GM23338 (cell line): Measurements from ENCODE around the gene RIC8B. TPM values are rescaled to one million over a fixed set of nuclear protein-coding genes. Genes with fewer than 3 reads are reported as not detected.

Experiments used
- ATAC-seq: fragments of 200-7000 bp; cut with Tn5 transposase; 3 replicates; pipeline ENCODE4 v1.9.1; 2020
- DNase-seq: peaks from one replicate; pipeline ENCODE4 v3.0.0-alpha.2; 2015; ENCODE audit warnings: low spot score
- H2AFZ ChIP-seq: fragments of 200-600 bp; sonication (generic); 2 replicates; pipeline ENCODE4 v1.8.0; 2016; ENCODE audit warnings: antibody characterized with exemption, mild to moderate bottlenecking, moderate library complexity
- H3F3A ChIP-seq: fragments of 200-600 bp; sonication (generic); replicated peaks from 2 replicates; pipeline ENCODE4 v1.8.0; 2017; ENCODE audit warnings: antibody characterized with exemption, mixed run types, low read depth
- H3K27ac ChIP-seq: fragments of 200-600 bp; sonication (generic); 2 replicates; pipeline ENCODE4 v1.6.1; 2016; ENCODE audit warnings: low read depth
- H3K27me3 ChIP-seq: fragments of 200-600 bp; sonication (generic); 2 replicates; pipeline ENCODE4 v1.8.0; 2016; ENCODE audit warnings: mild to moderate bottlenecking, mixed run types, moderate library complexity; ENCODE audit not compliant: insufficient read depth
- H3K36me3 ChIP-seq: fragments of 200-600 bp; sonication (generic); 2 replicates; pipeline ENCODE4 v1.8.0; 2016; ENCODE audit warnings: mild to moderate bottlenecking; ENCODE audit not compliant: insufficient read depth
- H3K4me1 ChIP-seq: fragments of 200-600 bp; sonication (generic); 2 replicates; pipeline ENCODE4 v1.8.0; 2016; ENCODE audit warnings: mild to moderate bottlenecking, moderate library complexity; ENCODE audit not compliant: insufficient read depth
- H3K4me2 ChIP-seq: fragments of 200-600 bp; sonication (generic); 2 replicates; pipeline ENCODE4 v1.7.1; 2017; ENCODE audit warnings: mixed run types
- H3K4me3 ChIP-seq: fragments of 200-600 bp; sonication (generic); 2 replicates; pipeline ENCODE4 v1.6.1; 2016; ENCODE audit warnings: mixed run types
- H3K79me2 ChIP-seq: fragments of 200-600 bp; sonication (generic); replicated peaks from 2 replicates; pipeline ENCODE4 v1.8.0; 2017; ENCODE audit warnings: mild to moderate bottlenecking; ENCODE audit not compliant: insufficient read depth
- H3K9me2 ChIP-seq: fragments of 200-600 bp; sonication (generic); 2 replicates; pipeline ENCODE4 v1.8.0; 2017; ENCODE audit not compliant: insufficient read depth
- H4K20me1 ChIP-seq: fragments of 200-600 bp; sonication (generic); replicated peaks from 2 replicates; pipeline ENCODE4 v1.8.0; 2017; ENCODE audit warnings: mild to moderate bottlenecking; ENCODE audit not compliant: insufficient read depth
- H3K27ac Mint-ChIP-seq: 2 replicates; pipeline ENCODE4 v1.8.0; 2020; ENCODE audit warnings: inconsistent platforms, mild to moderate bottlenecking, moderate library complexity, mixed read lengths
- H3K27me3 Mint-ChIP-seq: 3 replicates; pipeline ENCODE4 v1.8.0; 2022; ENCODE audit warnings: low read depth, mild to moderate bottlenecking, moderate library complexity, mixed read lengths, inconsistent platforms; ENCODE audit not compliant: insufficient read depth, poor library complexity
- H3K36me3 Mint-ChIP-seq: 3 replicates; pipeline ENCODE4 v1.8.0; 2021; ENCODE audit warnings: low read depth, mild to moderate bottlenecking, inconsistent platforms, moderate library complexity, mixed read lengths
- H3K4me1 Mint-ChIP-seq: 3 replicates; pipeline ENCODE4 v1.8.0; 2020; ENCODE audit warnings: mild to moderate bottlenecking, inconsistent platforms, mixed read lengths
- H3K4me3 Mint-ChIP-seq: 3 replicates; pipeline ENCODE4 v1.8.0; 2021; ENCODE audit warnings: moderate library complexity, mild to moderate bottlenecking, inconsistent platforms, mixed read lengths
- H3K9me3 Mint-ChIP-seq: 3 replicates; pipeline ENCODE4 v1.8.0; 2020; ENCODE audit warnings: moderate library complexity, mild to moderate bottlenecking, inconsistent platforms, mixed read lengths
- CTCF ChIP-seq, 2 experiments: fragments of 200-600 bp in 1 of 2; sonication (generic) in 1 of 2; conservative IDR thresholded peaks; 2 replicates each; pipeline versions ENCODE4 v1.5.1 to v1.6.1; 2016 to 2017; ENCODE audit warnings: antibody characterized with exemption in 2 of 2, low read depth in 2 of 2, mild to moderate bottlenecking in 2 of 2, moderate library complexity in 1 of 2
- EZH2 ChIP-seq: fragments of 200-600 bp; sonication (generic); IDR thresholded peaks from one replicate; pipeline ENCODE4 v1.8.0; 2017; ENCODE audit warnings: antibody characterized with exemption, mild to moderate bottlenecking, low read depth; ENCODE audit not compliant: unreplicated experiment
- JUNB ChIP-seq: IDR thresholded peaks from one replicate; pipeline ENCODE4 v1.6.1; 2016; ENCODE audit warnings: antibody characterized with exemption; ENCODE audit not compliant: unreplicated experiment
- ZNF331 ChIP-seq: fragments of 250-450 bp; sonication (Bioruptor Pico); IDR thresholded peaks from 2 replicates; pipeline ENCODE4 v1.5.0; 2020; ENCODE audit warnings: low read depth, mild to moderate bottlenecking, moderate library complexity
- ZNF462 ChIP-seq: fragments of 250-450 bp; sonication (Bioruptor Pico); IDR thresholded peaks from 2 replicates; pipeline ENCODE4 v1.5.0; 2020; ENCODE audit warnings: mild to moderate bottlenecking, moderate library complexity
- polyA plus RNA-seq: library from polyadenylated mRNA; unstranded; fragments of >200 nt; fragmentation: Nextera tagmentation; extraction: Ambion mirVana; gene quantifications from 2 replicates; pipeline ENCODE4 v1.2.1, GENCODE V29; 2016
- total RNA-seq: library from RNA; depleted of rRNA; stranded (reverse); fragments of >200 nt; shearing (Covaris generic); gene quantifications from 2 replicates; pipeline ENCODE4 v1.2.3, GENCODE V29; 2014
- TF ChIP-seq, protein P1 (sequence below): IDR thresholded peaks from one replicate; pipeline ENCODE4 v1.6.1; 2018; ENCODE audit warnings: antibody characterized with exemption; ENCODE audit not compliant: unreplicated experiment

Gene RIC8B
- total and polyA plus RNA-seq, 2 experiments from 2014 or later = 12.3 to 25.5 TPM

GRCh38 chr12:106863189-106863588, 88.7 kb downstream of the RIC8B start:
- no peaks in the 10 kb centered on the region for H3K9me3 Mint-ChIP-seq
- no peak overlapping the region for H3K4me3 Mint-ChIP-seq
- no peak overlapping the region for H3K27ac Mint-ChIP-seq

More at GRCh38 chr12:106863189-106863588, 88.7 kb downstream of the RIC8B start:
- Histone ChIP-seq H3K4me3 (no peak overlapping the region), H3K79me2 (no peaks in the 10 kb centered on the region), H2AFZ (no peak overlapping the region), H4K20me1 (peaks cover 6% of the 10 kb centered on the region), H3K4me1 (peaks cover 31% of the 10 kb centered on the region), H3K4me2 (no peak overlapping the region), H3K27ac (no peak overlapping the region), H3F3A (no peaks in the 10 kb centered on the region), H3K36me3 (no peaks in the 10 kb centered on the region), H3K27me3 (no peaks in the 10 kb centered on the region), H3K9me2 (no peaks in the 10 kb centered on the region)
- no peaks in the 10 kb centered on the region for H3K27me3 Mint-ChIP-seq
- H3K4me1 Mint-ChIP-seq = peaks cover 29% of the 10 kb centered on the region
- TF ChIP-seq ZNF462 (CRISPR knock-in tag) = no peak
- no peak for TF ChIP-seq ZNF331
- TF ChIP-seq, protein P1, sequence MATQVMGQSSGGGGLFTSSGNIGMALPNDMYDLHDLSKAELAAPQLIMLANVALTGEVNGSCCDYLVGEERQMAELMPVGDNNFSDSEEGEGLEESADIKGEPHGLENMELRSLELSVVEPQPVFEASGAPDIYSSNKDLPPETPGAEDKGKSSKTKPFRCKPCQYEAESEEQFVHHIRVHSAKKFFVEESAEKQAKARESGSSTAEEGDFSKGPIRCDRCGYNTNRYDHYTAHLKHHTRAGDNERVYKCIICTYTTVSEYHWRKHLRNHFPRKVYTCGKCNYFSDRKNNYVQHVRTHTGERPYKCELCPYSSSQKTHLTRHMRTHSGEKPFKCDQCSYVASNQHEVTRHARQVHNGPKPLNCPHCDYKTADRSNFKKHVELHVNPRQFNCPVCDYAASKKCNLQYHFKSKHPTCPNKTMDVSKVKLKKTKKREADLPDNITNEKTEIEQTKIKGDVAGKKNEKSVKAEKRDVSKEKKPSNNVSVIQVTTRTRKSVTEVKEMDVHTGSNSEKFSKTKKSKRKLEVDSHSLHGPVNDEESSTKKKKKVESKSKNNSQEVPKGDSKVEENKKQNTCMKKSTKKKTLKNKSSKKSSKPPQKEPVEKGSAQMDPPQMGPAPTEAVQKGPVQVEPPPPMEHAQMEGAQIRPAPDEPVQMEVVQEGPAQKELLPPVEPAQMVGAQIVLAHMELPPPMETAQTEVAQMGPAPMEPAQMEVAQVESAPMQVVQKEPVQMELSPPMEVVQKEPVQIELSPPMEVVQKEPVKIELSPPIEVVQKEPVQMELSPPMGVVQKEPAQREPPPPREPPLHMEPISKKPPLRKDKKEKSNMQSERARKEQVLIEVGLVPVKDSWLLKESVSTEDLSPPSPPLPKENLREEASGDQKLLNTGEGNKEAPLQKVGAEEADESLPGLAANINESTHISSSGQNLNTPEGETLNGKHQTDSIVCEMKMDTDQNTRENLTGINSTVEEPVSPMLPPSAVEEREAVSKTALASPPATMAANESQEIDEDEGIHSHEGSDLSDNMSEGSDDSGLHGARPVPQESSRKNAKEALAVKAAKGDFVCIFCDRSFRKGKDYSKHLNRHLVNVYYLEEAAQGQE = no peak
- no peak for TF ChIP-seq CTCF (conservative IDR thresholded peaks at IDR 0.05; ENCODE audit: low read depth in 2 of 2)
- no peak for TF ChIP-seq EZH2
- no peak for TF ChIP-seq JUNB
- no peak for ATAC-seq
- no peak for DNase-seq
- H3K36me3 Mint-ChIP-seq = peaks cover 2% of the 10 kb centered on the region; the same call in 1 of the 3 replicates
